OCI-M2 (cell line): ENCODE results near the gene CLK1.
"Not testable (repeated sequence)": the region's sequence is repeated elsewhere in the genome, so short reads cannot be mapped to it uniquely, and the experiment has no call there.

Experiments
- DNase-seq: peaks from one replicate; lab custom pipeline; 2025; ENCODE audit not compliant: unreplicated experiment; lab: John Stamatoyannopoulos, UW

CLK1 gene

GRCh38 chr2:200864176-200865034 is at the start of gene CLK1:
TSS of gene CLK1 (minus strand) at chr2:200864658. CDS start at chr2:200861862, 2,796 bp downstream.
- DNase-seq = peak; percentile 22

GRCh38 chr2:200913654-200914053 is 49.2 kb upstream of the CLK1 start:
- no peak for DNase-seq

GRCh38 chr2:200909958-200910357 is 45.5 kb upstream of the CLK1 start:
- DNase-seq = no peak

GRCh38 chr2:200905618-200906296 is 41.3 kb upstream of the CLK1 start:
- DNase-seq = peak; percentile 5

GRCh38 chr2:200901459-200902072 is 37.1 kb upstream of the CLK1 start:
- peak; percentile 6 for DNase-seq

- no peak for DNase-seq
Measured at GRCh38 chr2:200899482-200899881, 35.0 kb upstream of the CLK1 start.

GRCh38 chr2:200888704-200889625 is 24.5 kb upstream of the CLK1 start, which contains the start of the genes NIF3L1 and PPIL3:
TSS of gene NIF3L1 (plus strand) at chr2:200889371. CDS start at chr2:200891944, 2,573 bp downstream.
TSS of gene PPIL3 (minus strand) at chr2:200889077. CDS start at chr2:200887615, 1,462 bp downstream.
- peak; percentile 85 for DNase-seq

GRCh38 chr2:200881715-200882249 is 17.3 kb upstream of the CLK1 start:
- DNase-seq = not testable (repeated sequence)

- no peak for DNase-seq
Measured at GRCh38 chr2:200878289-200878880, 13.9 kb upstream of the CLK1 start.

GRCh38 chr2:200877443-200877842 is 13.0 kb upstream of the CLK1 start:
- no peak for DNase-seq

- DNase-seq = no peak
Measured at GRCh38 chr2:200873560-200873959, 9.1 kb upstream of the CLK1 start.

GRCh38 chr2:200871151-200871550 is 6.7 kb upstream of the CLK1 start:
- DNase-seq = no peak

- DNase-seq = no peak
Measured at GRCh38 chr2:200869014-200869413, 4.6 kb upstream of the CLK1 start.

GRCh38 chr2:200863782-200864175 is 679 bp downstream of the CLK1 start:
- no peak for DNase-seq

- no peak for DNase-seq
Measured at GRCh38 chr2:200862532-200863000, 1.9 kb downstream of the CLK1 start.

GRCh38 chr2:200861617-200862155 is 2.8 kb downstream of the CLK1 start:
- no peak for DNase-seq

- DNase-seq = no peak
Measured at GRCh38 chr2:200860092-200860795, 4.2 kb downstream of the CLK1 start.

GRCh38 chr2:200856806-200857205 is 7.7 kb downstream of the CLK1 start:
- no peak for DNase-seq

GRCh38 chr2:200852605-200853004 is 11.9 kb downstream of the CLK1 start:
- DNase-seq = no peak
